GM18498 (cell line): Measurements from ENCODE around the gene SLC6A12.
"Not testable (repeated sequence)": the region's sequence is repeated elsewhere in the genome, so short reads cannot be mapped to it uniquely, and the experiment has no call there.

Experiments used
- ATAC-seq: cut with Tn5 transposase; IDR thresholded peaks from one replicate; pipeline ENCODE4 v1.9.1; 2021; ENCODE audit warnings: mild to moderate bottlenecking, moderate library complexity; ENCODE audit not compliant: unreplicated experiment

SLC6A12 gene

DNA sequence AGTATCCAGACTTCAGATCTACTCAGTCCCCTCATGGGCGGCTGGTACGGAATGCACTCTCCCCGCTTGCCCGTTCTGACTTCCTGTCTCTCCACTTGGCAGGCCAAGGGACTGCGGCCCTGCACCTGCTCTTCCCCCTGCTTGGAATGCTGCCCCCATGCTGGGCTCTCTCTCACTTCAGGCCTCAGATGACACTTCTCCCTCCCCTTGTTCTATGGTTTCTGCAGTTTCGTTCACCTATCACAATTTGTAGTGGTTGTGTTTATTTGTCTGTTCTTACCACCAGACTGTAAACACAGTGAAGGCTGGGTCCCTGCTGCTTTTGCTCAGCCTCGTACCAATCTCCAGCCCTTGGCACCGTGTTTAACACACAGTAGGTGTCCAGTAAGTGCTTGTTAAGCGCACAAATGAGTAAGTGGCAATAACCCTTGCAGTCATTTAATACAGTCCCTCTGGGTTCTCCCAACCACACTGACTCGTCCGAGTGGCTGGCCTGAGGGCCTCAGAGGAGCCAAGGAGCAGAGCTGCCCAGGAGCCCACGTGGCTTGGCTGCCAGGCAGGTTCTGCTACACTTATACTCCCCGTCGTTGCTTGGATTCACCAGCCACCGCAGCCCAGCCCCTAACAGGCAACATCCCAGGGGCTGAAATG is 11.8 kb downstream of the SLC6A12 start:
- ATAC-seq, result no peak

DNA sequence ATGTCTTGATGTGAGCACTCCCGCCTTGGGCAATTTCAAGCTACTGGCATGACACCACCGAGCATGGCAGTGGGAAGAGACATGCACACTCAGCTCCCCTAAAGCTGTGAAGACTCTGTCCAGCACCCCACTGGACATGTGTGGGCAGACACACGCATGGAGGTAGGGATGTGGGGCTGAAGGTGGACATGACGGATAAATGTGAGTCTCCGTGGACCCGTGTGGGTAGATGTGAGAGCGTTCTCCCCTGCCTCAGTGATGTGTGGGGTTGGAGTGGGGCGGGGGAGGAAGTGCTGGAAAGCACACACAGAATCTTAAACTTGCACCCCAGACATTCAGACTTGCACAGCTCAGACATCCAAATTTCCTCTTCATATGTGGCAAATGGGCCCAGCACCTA is 12.6 kb downstream of the SLC6A12 start:
- no peak for ATAC-seq

DNA sequence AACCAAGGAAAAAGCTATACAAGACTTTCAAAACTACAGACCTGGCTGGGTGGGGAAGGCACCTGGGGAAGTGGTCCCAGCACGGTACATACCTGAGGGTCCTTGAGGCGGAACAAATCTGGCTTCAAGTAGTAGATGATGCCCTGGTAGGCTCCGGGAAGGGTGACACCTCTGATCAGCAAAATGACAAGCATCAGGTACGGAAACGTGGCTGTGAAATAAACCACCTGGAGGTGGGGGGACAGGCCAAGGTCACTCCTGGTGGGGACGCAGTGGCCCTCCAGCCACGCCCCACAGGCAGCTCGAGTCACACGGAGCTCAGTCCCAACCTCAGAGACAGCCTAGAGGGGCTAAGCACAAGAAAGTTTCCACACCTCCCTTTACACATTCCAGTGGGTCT is 15.3 kb downstream of the SLC6A12 start:
- ATAC-seq, result no peak

DNA sequence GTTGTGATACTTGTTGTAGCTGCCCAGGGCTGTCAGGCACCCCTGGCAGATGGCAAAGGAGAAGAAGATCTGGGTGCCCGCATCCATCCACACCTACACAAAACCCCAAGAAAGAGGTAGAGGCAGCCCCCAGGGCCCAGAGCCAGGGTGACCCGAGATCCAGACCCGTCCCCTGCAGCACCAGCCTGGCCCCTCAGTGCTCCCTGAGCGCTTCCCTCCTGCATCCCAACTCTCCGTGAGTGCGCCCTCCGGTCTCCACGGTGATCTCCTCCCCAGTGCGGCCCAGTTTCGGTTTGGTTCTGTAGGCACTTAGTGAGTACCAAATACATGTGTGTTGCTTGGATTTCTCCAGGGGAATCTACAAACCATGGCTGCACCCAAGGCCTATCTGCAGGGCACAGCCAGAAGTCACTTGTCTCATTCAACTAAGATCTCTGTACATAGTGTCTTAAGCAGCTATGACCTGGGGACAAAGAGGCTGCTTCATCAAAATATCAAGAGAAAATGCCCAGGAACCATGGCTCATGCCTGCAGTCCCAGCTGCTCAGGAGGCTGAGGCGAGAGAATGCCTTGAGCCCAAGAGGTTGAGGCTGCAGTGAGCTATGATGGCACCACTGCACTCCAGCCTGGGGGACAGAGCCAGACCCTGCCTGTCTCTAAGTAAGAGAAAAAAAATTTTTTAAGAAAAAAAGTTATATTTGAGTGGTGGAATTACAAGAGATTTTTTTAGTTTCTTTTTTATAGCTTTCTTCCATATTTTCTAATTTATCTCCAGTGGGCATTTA is 15.9 kb downstream of the SLC6A12 start:
- no peak for ATAC-seq

DNA sequence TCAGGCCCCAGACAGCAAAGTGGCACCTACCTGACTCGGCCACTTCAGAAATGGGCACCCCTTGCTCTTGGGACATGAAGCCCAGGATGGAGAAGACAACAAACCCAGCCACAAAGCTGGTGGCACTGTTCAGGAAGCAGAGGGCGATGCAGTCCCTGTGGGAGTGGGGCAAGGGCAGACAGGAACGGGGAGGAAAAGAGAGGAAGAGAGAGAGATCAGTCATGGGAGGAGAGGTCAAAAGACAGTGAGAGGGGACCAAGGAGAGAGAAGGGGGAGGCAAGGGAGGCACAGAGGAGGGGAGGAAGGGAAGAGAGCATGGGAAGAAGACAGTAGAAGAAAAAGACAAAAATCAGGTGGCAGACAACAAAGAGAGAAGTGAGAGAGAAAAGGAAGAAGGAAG is 16.6 kb downstream of the SLC6A12 start:
- no peak for ATAC-seq

DNA sequence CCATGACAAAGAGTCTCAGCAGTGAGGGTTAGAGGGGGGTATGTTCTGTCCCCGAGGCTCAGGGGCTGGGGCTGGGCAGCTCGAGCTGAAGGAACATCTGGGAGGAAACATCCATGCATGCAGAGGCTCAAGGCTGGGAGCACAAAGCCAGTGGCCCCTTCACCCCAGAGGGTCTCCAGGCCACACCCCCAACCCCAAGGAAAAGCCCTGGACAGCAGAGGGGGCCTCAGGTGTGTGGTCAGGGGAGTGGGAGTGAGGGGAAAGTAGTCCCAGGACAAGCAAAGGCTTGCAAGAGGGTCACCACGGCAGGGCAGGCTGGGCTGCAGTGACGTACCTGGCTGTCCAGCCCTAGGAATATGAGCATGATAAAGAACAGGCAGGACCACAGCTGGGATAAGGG is 17.5 kb downstream of the SLC6A12 start:
- no peak for ATAC-seq

DNA sequence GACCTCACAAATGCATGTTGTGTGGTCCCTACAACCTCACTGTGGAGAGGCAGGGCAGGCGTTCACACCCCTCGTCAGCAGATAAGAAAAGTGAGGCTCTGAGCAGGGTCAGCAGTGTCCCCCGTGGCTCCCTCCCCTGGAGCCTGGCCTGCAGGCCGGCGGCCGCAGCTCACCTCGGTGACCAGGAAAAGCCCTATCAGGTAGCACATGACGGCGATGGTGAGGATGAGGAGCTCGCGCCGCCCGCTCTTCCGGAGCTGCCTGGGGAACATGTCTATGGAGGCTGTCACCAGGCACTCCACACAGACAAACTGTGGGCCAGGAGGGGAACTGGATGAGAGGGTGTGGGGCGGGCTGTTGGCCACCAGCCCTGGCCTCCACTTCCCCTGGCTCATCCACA is 18.0 kb downstream of the SLC6A12 start:
- no peak for ATAC-seq

DNA sequence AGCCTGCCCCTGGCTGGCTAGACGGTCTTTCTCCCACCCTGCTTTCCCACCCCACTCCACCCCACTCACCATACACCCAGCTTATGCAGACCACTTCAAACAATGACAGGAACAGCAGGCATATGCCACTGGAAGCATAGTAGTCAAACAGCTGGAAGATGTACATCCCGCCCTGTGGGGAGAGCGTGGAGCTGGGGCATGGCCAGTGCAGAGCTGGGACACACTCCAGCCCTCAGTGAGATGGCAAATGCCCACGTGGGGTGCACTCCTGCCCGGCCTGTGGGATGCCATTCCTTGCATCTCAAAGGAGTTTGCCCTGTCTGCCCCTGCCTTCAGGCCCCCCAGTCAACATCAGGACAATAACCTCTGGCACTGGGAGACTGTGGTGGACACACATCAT is 18.8 kb downstream of the SLC6A12 start:
- ATAC-seq, result no peak

DNA sequence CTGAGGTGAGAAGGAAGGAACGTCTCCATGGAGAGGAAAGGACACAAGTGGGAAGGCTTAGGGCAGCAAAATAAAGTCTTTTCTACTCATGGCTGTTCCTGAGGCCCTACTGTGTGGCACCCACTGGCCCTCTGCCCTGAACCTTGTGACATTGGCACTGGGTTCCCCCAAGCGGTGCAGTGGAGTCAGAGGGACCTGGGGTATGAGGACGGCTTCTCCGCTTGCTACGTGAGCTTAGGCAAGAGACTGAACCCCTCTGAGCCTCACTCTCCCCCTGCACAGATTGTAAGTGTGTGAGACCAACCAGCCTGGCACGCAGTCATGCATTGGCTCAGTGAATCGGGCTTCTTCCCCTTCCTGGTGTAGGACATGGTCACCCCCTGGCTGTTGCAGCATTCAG is 19.7 kb downstream of the SLC6A12 start:
- no peak for ATAC-seq

DNA sequence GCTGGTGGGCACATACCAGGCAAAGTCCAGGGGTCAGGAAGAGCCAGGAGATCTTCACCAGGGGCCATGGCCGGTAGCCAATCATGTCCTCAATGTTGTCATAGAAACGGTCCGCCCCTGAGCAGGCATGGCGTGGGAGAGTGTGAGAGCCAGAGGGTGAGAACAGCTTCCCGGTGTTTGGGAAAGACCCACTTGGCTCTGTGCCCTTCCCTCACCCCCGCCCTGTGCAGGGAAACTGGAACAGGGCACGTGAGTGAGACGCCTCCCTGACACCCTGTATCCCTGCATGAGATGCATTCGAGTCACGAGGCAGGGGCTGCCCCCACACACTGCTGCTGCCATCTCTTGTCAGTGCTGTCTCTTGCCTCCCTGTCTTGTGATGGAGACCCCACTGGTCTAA is 20.7 kb downstream of the SLC6A12 start:
- no peak for ATAC-seq

DNA sequence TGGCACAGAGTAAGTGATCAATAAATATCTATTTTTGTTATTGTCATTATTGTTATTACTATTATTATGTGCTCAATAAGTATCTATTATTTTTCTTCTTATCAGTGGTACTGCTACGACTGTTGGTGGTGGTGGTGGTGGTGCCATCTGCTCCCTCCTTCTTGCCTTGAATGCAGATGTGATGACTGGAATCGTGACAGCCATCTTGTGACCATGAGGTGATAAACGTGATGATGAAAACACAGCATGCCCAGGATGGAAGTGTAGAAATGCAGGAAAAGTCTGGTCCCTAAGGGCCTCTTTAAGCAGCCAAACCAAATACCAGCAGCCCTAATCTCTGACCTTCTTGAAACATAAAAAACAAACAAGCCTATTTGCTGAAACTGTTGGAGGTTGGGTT is 22.4 kb downstream of the SLC6A12 start:
- ATAC-seq, result no peak

DNA sequence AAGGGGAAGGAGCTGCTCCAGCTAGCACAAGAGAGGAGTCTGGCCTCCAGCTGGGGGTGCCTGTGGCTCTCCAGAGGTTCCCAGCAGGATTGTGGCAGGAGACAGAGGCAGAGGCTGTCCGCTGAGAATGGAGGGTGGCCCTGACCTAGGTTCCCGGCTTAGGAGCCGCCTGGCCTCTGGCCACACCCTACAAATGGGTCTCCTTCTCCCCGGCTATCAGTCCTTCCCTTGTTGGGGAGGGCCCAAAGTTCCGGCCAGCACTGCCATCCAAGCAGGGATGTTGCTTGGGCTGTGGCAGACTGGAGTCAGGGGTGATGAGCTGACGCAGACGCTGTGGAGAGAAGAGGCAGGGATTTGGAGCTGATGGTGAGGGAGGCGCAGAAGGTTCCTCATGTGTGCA is 23.1 kb downstream of the SLC6A12 start:
- ATAC-seq, result no peak

DNA sequence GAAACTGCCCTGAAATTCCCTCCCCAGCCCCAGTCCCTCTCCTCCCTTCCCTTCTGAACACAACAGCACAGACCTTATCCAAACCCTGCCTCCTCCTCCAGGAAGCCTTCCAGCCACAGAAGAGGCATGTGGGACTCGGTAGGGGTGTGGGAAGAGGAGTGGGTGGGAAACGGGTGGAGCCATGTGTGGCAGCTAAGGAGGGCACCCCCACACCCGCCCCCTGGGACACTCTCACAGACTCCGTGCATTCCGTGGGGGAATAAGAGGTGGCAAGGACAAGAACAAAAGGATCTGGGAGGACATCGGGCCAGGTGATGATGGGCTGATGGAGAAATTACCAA is 24.4 kb downstream of the SLC6A12 start:
- ATAC-seq, result no peak

DNA sequence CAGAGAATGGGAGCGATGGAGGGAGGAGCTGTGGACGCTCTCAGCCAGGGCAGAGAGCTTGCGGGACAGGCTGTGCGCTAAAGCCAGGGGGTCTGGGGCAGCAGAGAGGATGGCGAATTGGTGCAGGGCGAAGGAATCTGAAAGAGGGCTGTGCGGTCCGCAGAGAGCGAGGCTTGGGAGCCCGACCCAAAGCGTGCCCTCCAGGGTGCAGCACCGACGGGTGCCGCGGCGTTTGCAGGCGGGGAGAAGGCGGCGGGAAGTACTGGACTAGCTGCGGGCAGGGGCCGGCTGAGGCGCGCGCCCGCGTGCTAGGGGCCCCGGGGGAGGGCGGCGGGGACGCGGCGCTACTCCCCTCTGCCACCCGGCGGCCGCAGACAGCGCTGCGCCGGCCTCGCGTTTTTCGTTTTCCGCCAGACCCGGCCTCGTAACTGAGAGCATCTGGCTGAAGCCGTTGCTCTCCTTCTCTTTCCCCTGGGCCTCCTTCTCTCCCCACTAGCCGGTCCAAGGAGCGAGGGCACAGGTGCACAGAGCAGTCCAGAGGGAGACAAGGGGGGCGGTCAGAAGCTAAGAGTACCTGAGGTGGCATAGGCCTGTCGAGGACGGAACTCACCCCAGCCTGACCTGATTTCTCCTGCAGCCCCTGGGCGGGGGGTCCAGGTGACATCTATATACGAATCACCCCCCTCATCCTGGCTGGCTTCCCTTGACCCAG is 24.9 kb downstream of the SLC6A12 start:
- no peak for ATAC-seq

DNA sequence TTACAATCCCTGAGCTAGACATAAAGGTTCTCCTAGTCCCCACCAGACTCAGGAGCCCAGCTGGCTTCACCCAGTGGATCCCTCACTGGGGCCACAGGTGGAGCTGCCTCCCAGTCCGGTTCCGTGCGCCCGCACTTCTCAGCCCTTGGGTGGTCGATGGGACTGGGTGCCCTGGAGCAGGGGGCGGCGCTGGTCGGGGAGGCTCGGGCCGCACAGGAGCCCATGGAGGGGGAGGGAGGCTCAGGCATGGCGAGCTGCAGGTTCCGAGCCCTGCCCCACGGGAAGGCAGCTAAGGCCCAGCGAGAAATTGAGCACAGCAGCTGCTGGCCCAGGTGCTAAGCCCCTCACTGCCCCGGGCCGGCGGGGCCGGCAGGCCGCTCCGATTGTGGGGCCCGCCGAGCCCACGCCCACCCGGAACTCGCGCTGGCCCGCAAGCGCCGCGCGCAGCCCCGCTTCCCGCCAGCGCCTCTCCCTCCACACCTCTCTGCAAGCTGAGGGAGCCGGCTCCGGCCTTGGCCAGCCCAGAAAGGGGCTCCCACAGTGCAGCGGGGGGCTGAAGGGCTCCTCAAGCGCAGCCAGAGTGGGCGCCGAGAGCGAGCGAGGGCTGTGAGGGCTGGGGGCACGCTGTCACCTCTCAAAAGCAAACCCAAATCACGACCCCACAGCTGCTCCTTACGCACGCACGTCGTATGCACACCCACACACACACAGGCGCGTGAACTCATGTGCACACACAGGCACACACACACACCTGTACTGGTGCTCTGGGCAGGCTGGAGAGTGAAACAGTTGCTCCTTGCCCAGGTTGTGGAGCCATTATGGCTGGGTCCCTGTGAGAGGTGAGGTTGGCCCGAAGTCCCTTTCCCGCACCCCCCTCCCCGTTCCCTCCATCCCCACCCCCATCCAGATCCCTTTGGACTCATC is 25.7 kb downstream of the SLC6A12 start:
- ATAC-seq, result not testable (repeated sequence)

DNA sequence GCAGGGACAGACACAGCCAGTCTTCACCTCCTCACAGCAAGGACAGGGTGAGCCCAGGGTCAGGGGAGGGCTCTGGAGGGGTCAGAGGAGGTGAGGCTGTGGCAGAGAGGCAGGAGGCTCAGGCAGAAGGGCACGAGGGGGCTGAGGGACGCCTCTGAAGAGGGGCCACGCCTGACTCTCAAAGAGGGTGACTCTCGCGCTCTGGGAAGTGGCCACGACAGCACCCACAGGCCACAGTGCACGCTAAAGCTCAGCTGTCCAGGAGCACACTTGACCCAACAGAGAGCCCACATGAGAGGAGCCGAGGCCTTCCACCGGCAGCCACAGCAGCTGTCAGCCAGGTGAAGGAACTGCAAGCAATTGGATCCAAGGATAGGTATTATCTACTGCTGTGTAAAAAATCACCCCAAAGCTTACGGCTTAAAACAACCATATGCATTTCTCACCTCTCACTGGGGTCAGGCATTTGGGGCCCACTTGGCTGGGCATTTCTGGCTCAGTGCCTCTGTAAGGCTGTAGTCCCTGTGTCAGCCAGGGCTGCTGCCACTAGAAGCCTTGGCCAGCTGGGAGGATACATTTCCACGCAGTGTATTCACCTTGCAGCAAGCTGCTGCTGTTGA is 27.8 kb downstream of the SLC6A12 start:
- ATAC-seq, result no peak

DNA sequence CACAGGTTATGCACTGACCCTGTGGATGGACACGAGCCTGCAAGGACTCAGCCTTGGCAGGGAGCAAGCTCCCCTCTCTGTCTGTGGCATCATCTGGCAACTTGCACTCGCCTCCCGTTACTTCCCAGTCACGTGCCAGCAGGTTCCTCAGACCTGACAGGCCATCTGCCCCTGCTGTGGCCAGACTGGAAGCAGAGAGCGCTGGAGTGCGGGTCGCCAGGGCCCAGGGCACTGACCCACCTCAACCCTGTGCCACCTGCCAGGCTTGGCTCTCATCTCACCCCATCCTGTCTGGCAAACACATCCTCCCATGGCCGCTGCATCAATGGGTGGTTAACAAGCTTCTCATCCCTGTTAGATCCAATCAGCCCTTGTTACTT is 28.4 kb downstream of the SLC6A12 start:
- ATAC-seq, result no peak

DNA sequence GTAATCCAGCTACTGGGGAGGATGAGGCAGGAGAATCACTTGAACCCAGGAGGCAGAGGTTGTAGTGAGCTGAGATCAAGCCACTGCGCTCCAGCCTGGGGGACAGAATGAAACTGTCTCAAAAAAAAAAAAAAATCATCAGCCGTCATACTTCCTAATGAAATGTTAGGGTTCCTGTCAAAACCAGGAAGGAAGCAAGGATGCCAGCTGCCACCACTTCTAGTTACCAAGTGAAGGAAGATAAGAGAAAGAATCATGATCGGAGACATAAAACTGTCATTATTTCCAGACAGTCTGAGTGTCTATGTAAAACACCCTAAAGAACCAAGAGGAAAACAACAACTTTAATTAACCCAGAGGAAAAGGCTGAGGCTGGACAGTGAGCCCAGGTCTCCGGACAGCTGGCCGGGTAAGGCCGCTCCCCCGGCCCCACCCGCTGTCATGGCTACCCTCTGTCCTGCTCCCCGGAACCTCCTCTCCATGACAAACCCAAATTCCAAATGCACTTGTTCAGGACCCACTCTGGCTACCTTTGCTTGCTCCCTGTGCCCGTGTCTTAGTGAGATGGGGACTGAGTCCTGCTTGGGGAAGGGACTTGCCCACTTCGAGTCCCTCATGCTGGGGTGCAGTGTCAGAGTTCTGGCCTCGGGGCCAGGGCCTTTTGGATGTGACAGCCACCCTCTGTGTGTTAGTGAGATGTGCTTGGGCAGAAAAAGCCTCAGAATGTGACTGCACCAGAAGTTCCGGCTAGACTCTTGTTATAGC is 29.0 kb downstream of the SLC6A12 start:
- ATAC-seq, result no peak

DNA sequence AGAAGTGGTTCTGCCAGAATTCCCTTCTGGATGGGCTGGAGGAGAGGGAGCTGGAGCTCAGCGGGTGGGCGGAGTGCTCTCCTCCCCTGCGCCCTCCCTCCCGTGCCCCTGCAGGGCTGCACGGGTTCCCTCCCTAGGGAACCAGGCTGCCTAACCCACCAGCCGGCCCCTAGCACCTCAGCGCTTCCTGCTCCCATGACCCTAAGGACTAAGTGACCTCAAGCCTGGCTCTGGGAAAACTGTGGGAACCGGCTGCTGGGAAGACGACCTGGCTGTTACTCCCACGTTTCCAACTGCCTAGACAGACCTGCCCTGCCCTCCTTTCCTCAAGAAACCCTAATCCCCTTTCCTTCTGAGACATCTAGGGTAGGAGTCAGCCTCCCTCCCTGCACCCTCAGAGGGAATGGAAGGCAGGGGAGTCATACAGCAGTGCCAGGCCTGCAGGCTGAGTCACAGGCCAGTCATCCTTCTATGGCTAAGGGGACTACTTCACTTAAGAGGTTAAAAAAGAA is 31.5 kb downstream of the SLC6A12 start:
- no peak for ATAC-seq

DNA sequence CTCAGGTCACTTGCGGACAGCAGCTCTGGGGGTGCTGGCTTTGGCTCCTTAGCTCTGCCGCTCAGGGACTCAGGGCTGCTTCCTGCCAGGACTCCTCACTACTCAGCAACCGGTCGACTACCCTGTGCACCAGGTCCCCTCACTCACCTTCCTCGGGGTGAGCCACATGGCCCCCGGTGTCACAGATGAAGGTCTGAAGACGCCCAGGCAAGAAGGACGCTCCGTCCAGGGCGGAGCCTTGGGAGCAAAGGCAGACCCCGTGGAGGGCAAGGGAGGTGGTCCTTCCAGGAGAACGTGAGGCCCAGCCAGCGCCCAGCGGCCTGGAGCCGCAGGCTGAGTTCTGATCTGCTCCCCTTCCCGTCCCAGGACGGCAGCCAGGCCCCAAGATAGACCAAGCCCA is 32.0 kb downstream of the SLC6A12 start:
- no peak for ATAC-seq
